DND-41 (cell line): ENCODE results near the gene VENTX.

Experiments
- ATAC-seq: fragments of 200-7000 bp; cut with Tn5 transposase; 3 replicates; pipeline ENCODE4 v1.9.1; 2021; ENCODE audit warnings: low read depth; ENCODE audit not compliant: insufficient read depth
- DNase-seq: peaks from one replicate; pipeline ENCODE4 v3.0.0-alpha.2; 2020
- H2AFZ ChIP-seq: 2 replicates; pipeline ENCODE4 v1.6.0; 2012; ENCODE audit warnings: low read depth, low read length
- H3K27ac ChIP-seq: 2 replicates; pipeline ENCODE4 v1.5.1; 2012; ENCODE audit warnings: low read length, inconsistent platforms
- H3K27me3 ChIP-seq: fragments of 200-600 bp; sonication (generic); 2 replicates; pipeline ENCODE4 v1.6.0; 2012; ENCODE audit warnings: low read length, mild to moderate bottlenecking, inconsistent platforms; ENCODE audit not compliant: insufficient read depth, poor library complexity
- H3K36me3 ChIP-seq: 2 replicates; pipeline ENCODE4 v1.5.1; 2012; ENCODE audit warnings: low read length, inconsistent platforms; ENCODE audit not compliant: insufficient read depth
- H3K4me1 ChIP-seq: 2 replicates; pipeline ENCODE4 v1.5.1; 2012; ENCODE audit warnings: mild to moderate bottlenecking, low read length; ENCODE audit not compliant: insufficient read depth
- H3K4me2 ChIP-seq: 2 replicates; pipeline ENCODE4 v1.6.0; 2012; ENCODE audit warnings: mild to moderate bottlenecking, moderate library complexity, low read length, inconsistent platforms; ENCODE audit not compliant: insufficient read depth
- H3K4me3 ChIP-seq, 2 experiments: fragments of 200-600 bp in 1 of 2; shearing (Covaris generic) in 1 of 2; 2 replicates each; pipeline ENCODE4 v1.5.1; 2012 to 2016; ENCODE audit warnings: inconsistent platforms in 2 of 2, low read length in 2 of 2, mild to moderate bottlenecking in 2 of 2, low read depth in 1 of 2, moderate library complexity in 1 of 2
- H3K79me2 ChIP-seq: 2 replicates; pipeline ENCODE4 v1.6.0; 2012; ENCODE audit warnings: low read length, inconsistent platforms; ENCODE audit not compliant: insufficient read depth
- H3K9ac ChIP-seq: 2 replicates; pipeline ENCODE4 v1.6.0; 2012; ENCODE audit warnings: low read depth, mild to moderate bottlenecking, inconsistent platforms, low read length, moderate library complexity
- H3K9me3 ChIP-seq: 2 replicates; pipeline ENCODE4 v1.5.1; 2012; ENCODE audit warnings: low read length, moderate library complexity, mild to moderate bottlenecking, inconsistent platforms; ENCODE audit not compliant: insufficient read depth, severe bottlenecking
- H4K20me1 ChIP-seq: 2 replicates; pipeline ENCODE4 v1.6.0; 2012; ENCODE audit warnings: low read length; ENCODE audit not compliant: insufficient read depth
- CTCF ChIP-seq: IDR thresholded peaks from 2 replicates; pipeline ENCODE4 v1.5.1; 2012; ENCODE audit warnings: borderline replicate concordance, low read length, moderate library complexity, mild to moderate bottlenecking; ENCODE audit not compliant: poor library complexity, severe bottlenecking; ENCODE audit errors: extremely low read depth
- EZH2 ChIP-seq: IDR thresholded peaks from 3 replicates; pipeline ENCODE4 v1.6.1; 2012; ENCODE audit warnings: borderline replicate concordance, low read depth, mild to moderate bottlenecking, moderate library complexity, low read length, inconsistent platforms; ENCODE audit not compliant: severe bottlenecking

The VENTX gene

DNA sequence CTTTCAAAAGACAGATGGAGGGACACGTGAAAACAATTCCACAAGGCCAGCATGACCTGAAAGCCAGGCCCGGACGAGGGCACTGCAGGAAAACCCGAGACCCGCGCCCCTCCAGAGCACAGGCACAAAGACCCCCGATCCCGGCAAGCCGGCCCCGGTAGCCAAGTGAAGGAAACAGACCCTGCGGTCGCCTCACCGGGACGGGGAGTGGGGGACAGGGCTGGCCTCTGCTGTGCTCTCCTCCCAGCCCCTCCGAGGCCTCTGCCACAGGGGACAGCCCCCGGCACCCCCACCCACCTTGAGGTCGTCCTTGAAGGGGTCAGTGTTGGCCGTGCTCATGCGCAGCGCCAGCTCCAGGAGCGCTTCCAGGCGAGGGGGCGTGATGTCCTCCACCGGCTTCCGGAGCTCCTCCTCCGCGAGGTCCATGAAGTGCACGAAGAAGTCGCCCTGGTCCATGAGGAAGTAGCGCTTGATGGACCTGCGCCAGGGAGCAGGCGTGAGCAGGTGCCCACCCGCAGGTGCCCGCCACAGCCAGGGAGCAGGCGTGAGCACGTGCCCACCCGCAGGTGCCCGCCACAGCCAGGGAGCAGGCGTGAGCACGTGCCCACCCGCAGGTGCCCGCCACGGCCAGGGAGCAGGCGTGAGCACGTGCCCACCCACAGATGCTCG lies 50.3 kb downstream of the VENTX start:
- DNase-seq = no peak
- Histone ChIP-seq H3K9ac (no peak overlapping the region), H2AFZ (no peak overlapping the region), H3K27me3 (no peaks in the 10 kb centered on the region), H3K36me3 (peaks cover 81% of the 10 kb centered on the region), H4K20me1 (peaks cover 11% of the 10 kb centered on the region), H3K4me3 (no peak overlapping the region), H3K27ac (no peak overlapping the region), H3K9me3 (no peaks in the 10 kb centered on the region), H3K79me2 (no peaks in the 10 kb centered on the region), H3K4me1 (no peaks in the 10 kb centered on the region), H3K4me2 (no peak overlapping the region)
- no peak for ATAC-seq
- TF ChIP-seq EZH2 (no peak), CTCF (no peak)

- peaks cover 20% of the 10 kb centered on the region for H4K20me1 ChIP-seq
- no peak overlapping the region for H3K4me3 ChIP-seq
- peaks cover 81% of the 10 kb centered on the region for H3K36me3 ChIP-seq
- no peaks in the 10 kb centered on the region for H3K27me3 ChIP-seq
- H3K79me2 ChIP-seq = no peaks in the 10 kb centered on the region
- H2AFZ ChIP-seq = no peak overlapping the region
- ATAC-seq = no peak
- H3K4me2 ChIP-seq = no peak overlapping the region
- no peak for DNase-seq
- no peak overlapping the region for H3K27ac ChIP-seq
- H3K9ac ChIP-seq = no peak overlapping the region
- no peaks in the 10 kb centered on the region for H3K9me3 ChIP-seq
- TF ChIP-seq EZH2 = no peak
- TF ChIP-seq CTCF = no peak
- no peaks in the 10 kb centered on the region for H3K4me1 ChIP-seq
Observed at GRCh38 chr10:133289761-133290160, 52.1 kb downstream of the VENTX start.
